GM19238 (cell line): ENCODE data around the gene GRN.
"Not testable (repeated sequence)": the region's sequence is repeated elsewhere in the genome, so short reads cannot be mapped to it uniquely, and the experiment has no call there.

ENCODE experiments used
- DNase-seq: peaks from one replicate; pipeline ENCODE4 v3.0.0; 2011; ENCODE audit warnings: low spot score; ENCODE audit not compliant: insufficient read length

Gene GRN

GRCh38 chr17:44321246-44322120, 23.6 kb upstream of the GRN start:
- no peak for DNase-seq

GRCh38 chr17:44322236-44322895, 22.7 kb upstream of the GRN start:
- no peak for DNase-seq

- no peak for DNase-seq
Measured at GRCh38 chr17:44323359-44324091, 21.6 kb upstream of the GRN start.

GRCh38 chr17:44324092-44324570, 21.0 kb upstream of the GRN start:
- no peak for DNase-seq

GRCh38 chr17:44324571-44325275, 20.4 kb upstream of the GRN start, which contains the start of gene SLC25A39:
TSS of gene SLC25A39 (minus strand) at chr17:44324823. CDS start at chr17:44323562, 1,261 bp downstream.
- DNase-seq, result peak; percentile 84

- DNase-seq, result peak; percentile 95
Measured at GRCh38 chr17:44326861-44327444, 18.1 kb upstream of the GRN start.

- DNase-seq, result no peak
Measured at GRCh38 chr17:44327715-44328449, 17.2 kb upstream of the GRN start.

- not testable (repeated sequence) for DNase-seq
Measured at GRCh38 chr17:44329516-44329915, 15.6 kb upstream of the GRN start.

- not testable (repeated sequence) for DNase-seq
Measured at GRCh38 chr17:44330263-44330662, 14.8 kb upstream of the GRN start.

GRCh38 chr17:44331249-44331760, 13.8 kb upstream of the GRN start:
- DNase-seq, result peak; percentile 64

- DNase-seq, result no peak
Measured at GRCh38 chr17:44333371-44333770, 11.7 kb upstream of the GRN start.

- no peak for DNase-seq
Measured at GRCh38 chr17:44334315-44334714, 10.8 kb upstream of the GRN start.

GRCh38 chr17:44334727-44335126, 10.4 kb upstream of the GRN start:
- DNase-seq, result no peak

GRCh38 chr17:44335564-44335963, 9.5 kb upstream of the GRN start:
- no peak for DNase-seq

GRCh38 chr17:44335968-44336367, 9.1 kb upstream of the GRN start:
- DNase-seq, result no peak

GRCh38 chr17:44338702-44339101, 6.4 kb upstream of the GRN start:
- DNase-seq, result no peak

GRCh38 chr17:44340553-44340952, 4.5 kb upstream of the GRN start:
- not testable (repeated sequence) for DNase-seq

GRCh38 chr17:44343510-44344209, 1.4 kb upstream of the GRN start:
- no peak for DNase-seq

- DNase-seq, result no peak
Measured at GRCh38 chr17:44345454-44346026, 438 bp downstream of the GRN start.
